ENCODE measurements around the gene FPR2. TPM values are rescaled to one million over a fixed set of nuclear protein-coding genes. Genes with fewer than 3 reads are reported as not detected.
"Not testable (repeated sequence)": the region's sequence is repeated elsewhere in the genome, so short reads cannot be mapped to it uniquely, and the experiment has no call there.

Gene FPR2
- polyA plus RNA-seq, 1 donor from 2014 or later, result not detected

GRCh38 chr19:51754109-51754508 lies 6.9 kb upstream of the FPR2 start:
- peaks cover 4 to 8% (median 7%) of the 10 kb centered on the region in 3 donors for H3K4me1 Mint-ChIP-seq
- H3K4me3 Mint-ChIP-seq, result no peak overlapping the region
- no peak overlapping the region for H3K27ac Mint-ChIP-seq
- peaks cover 0 to 14% (median 4%) of the 10 kb centered on the region in 3 donors for H3K9me3 Mint-ChIP-seq
- peaks cover 2% of the 10 kb centered on the region for H3K36me3 Mint-ChIP-seq
- peaks cover 6% of the 10 kb centered on the region for H3K27me3 Mint-ChIP-seq

DNA sequence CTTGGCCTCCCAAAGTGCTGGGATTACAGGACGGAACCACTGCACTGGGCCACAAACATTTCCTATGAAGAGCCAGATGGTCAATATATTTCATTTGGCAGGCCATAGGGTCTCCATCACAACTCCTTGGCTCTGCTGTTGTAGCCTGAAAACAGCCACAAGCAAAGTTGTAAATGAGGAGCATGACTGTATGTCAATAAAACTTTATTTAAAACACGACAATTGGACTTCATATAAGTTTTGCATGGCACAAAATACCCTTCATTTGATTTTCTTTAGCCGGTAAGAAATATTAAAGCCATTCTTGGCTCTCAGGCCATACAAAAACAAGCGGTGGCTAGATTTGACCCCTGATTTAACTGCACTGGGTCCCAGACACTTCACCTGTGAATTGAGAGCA lies 6.2 kb upstream of the FPR2 start:
- no peak overlapping the region for H3K4me3 Mint-ChIP-seq
- peaks cover 0 to 14% (median 6%) of the 10 kb centered on the region in 3 donors for H3K9me3 Mint-ChIP-seq
- H3K36me3 Mint-ChIP-seq, result peaks cover 2% of the 10 kb centered on the region
- H3K27me3 Mint-ChIP-seq, result peaks cover 6% of the 10 kb centered on the region
- H3K27ac Mint-ChIP-seq, result no peak overlapping the region
- H3K4me1 Mint-ChIP-seq, result peaks cover 4 to 8% (median 7%) of the 10 kb centered on the region in 3 donors

DNA sequence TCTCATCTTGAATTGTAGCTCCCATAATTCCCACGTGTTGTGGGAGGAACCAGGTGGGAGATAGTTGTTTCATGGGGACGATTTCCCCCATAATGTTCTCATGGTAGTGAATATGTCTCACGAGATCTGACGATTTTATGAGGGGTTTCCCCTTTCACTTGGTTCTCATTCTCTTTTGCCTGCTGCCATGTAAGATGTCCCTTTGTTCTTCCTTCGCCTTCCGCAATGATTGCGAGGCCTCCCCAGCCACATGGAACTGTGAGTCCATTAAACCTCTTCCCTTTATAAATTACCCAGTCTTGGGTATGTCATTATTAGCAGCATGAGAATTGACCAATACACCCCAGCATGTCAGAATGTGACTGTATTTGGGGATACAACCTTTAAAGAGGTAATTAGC lies 5.4 kb upstream of the FPR2 start:
- Mint-ChIP-seq H3K4me3 (no peak overlapping the region), H3K36me3 (peaks cover 2% of the 10 kb centered on the region), H3K27ac (no peak overlapping the region), H3K27me3 (peaks cover 6% of the 10 kb centered on the region), H3K9me3 (peaks cover 0 to 14% (median 7%) of the 10 kb centered on the region in 3 donors), H3K4me1 (peaks cover 6 to 8% (median 7%) of the 10 kb centered on the region in 3 donors)

DNA sequence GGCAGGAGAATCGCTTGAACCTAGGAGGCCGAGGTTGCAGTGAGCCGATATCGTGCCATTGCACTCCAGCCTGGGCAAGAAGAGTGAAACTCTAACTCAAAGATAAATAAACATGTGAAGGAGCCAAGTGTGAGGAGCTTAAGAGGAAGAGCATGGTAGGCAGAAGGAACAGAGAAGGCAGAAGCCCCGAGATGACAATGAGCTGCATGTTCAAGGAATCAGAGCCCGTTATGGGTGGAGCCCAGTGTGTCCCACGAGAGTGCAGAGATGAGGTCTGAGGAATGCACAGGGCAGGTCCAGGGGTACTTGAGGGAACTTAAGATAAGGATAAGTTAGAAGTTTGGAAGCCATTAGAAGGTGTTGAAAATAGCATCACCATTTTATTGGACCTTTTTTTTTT lies 716 bp downstream of the FPR2 start:
- Mint-ChIP-seq H3K36me3 (no peaks in the 10 kb centered on the region), H3K4me1 (peaks cover 0 to 1% (median 1%) of the 10 kb centered on the region in 3 donors), H3K27ac (no peak overlapping the region), H3K9me3 (peaks cover 0 to 7% (median 3%) of the 10 kb centered on the region in 3 donors), H3K4me3 (no peak overlapping the region), H3K27me3 (peaks cover 13% of the 10 kb centered on the region)

- peaks cover 0 to 1% (median 1%) of the 10 kb centered on the region in 3 donors for H3K4me1 Mint-ChIP-seq
- peaks cover 13% of the 10 kb centered on the region for H3K27me3 Mint-ChIP-seq
These were observed 4.1 kb downstream of the FPR2 start for GRCh38 chr19:51765086-51765485.

GRCh38 chr19:51766461-51766860 lies 5.5 kb downstream of the FPR2 start:
- Mint-ChIP-seq H3K4me3 (no peak overlapping the region), H3K36me3 (no peaks in the 10 kb centered on the region), H3K9me3 (peaks cover 0 to 3% (median 0%) of the 10 kb centered on the region in 3 donors), H3K4me1 (peaks cover 0 to 2% (median 0%) of the 10 kb centered on the region in 3 donors), H3K27me3 (peaks cover 12% of the 10 kb centered on the region), H3K27ac (no peak overlapping the region)

More at GRCh38 chr19:51765086-51765485, 4.1 kb downstream of the FPR2 start:
- Mint-ChIP-seq H3K4me3 (peak overlapping the region in 1 of 4 donors; percentile 25), H3K36me3 (no peaks in the 10 kb centered on the region), H3K27ac (no peak overlapping the region), H3K9me3 (peaks cover 0 to 3% (median 0%) of the 10 kb centered on the region in 3 donors)

DNA sequence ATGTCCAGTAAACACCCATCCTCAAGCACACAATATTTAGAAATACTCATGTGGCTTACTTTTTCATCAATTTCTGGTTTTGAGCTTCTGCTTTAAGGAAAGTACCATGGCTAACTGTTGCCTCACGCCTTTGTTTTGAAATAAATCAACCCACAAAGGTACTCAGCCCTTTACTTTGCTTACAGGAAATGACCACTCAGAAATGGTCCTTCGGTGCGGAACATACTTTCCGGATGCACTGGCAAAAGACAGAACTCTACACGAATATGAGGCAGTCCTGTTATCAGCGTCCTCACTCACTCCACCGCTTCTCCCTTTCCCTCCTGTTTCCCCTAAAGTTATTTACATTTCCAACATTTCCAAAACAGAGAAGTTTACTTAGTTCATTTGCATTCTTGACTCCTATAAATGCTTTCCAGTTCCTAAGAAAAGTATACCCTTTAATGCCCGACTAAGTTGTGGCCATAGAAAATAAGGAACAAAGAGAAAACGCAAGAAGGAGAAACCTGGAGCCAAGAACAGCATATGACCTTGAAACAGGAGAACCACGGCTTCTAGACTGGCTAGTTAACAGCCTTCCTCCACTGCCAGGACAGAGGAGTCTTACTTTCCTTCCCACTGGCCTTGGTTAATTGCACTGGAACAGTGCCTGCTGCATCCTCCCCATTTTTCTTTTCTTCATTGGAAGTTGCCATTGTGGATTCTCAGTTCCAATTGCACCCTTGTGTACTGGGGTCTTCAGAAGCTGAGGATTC lies 10.6 kb downstream of the FPR2 start:
- H3K9me3 Mint-ChIP-seq, result peaks cover 2 to 11% (median 5%) of the 10 kb centered on the region in 3 donors
- H3K27ac Mint-ChIP-seq, result no peak overlapping the region
- H3K4me1 Mint-ChIP-seq, result peaks cover 0 to 3% (median 0%) of the 10 kb centered on the region in 3 donors
- peaks cover 9% of the 10 kb centered on the region for H3K27me3 Mint-ChIP-seq
- H3K4me3 Mint-ChIP-seq, result peak overlapping the region in 1 of 4 donors; percentile 53
- H3K36me3 Mint-ChIP-seq, result peaks cover 3% of the 10 kb centered on the region

DNA sequence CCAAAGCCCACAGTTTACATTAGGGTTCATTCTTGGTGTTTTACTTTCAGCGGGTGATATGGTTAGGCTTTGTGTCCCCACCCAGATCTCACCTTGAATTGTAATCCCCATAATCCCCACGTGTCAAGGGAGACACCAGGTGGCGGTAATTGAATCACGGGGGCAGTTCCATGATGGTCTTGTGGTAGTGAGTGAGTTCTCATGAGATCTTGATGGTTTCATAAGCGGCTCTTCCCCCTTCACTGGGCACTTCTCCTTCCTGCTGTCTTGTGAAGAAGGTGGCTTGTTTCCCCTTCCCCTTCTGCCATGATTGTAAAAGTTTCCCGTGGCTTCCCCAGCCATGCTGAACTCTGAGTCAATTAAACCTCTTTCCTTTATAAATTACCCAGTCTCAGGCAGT lies 12.0 kb downstream of the FPR2 start:
- peaks cover 15% of the 10 kb centered on the region for H3K27me3 Mint-ChIP-seq
- H3K27ac Mint-ChIP-seq, result no peak overlapping the region
- peaks cover 0 to 3% (median 2%) of the 10 kb centered on the region in 3 donors for H3K4me1 Mint-ChIP-seq
- H3K9me3 Mint-ChIP-seq, result peaks cover 2 to 13% (median 7%) of the 10 kb centered on the region in 3 donors
- peaks cover 3% of the 10 kb centered on the region for H3K36me3 Mint-ChIP-seq
- no peak overlapping the region for H3K4me3 Mint-ChIP-seq

DNA sequence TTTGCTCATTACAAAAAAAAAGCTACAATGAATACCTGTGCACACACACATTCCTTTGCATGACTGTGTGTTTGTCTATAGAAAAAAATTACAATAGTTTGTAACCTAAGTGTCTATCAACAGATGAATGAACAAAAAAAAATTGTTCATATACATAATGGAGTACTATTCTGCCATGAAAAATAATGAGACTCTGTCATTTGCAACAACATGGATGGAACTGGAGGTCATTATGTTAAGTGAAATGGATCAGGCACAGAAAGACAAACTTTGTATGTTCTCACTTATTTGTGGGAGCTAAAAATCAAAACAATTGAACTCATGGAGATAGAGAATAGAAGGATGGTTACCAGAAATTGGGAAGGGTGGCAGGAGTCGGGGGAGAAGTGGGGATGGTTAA lies 15.6 kb downstream of the FPR2 start:
- not testable (repeated sequence) for H3K36me3 Mint-ChIP-seq, H3K27ac Mint-ChIP-seq, H3K4me3 Mint-ChIP-seq, H3K4me1 Mint-ChIP-seq
- Mint-ChIP-seq H3K9me3 (peaks cover 2 to 13% (median 7%) of the 10 kb centered on the region in 3 donors), H3K27me3 (peaks cover 31% of the 10 kb centered on the region)

- peaks cover 0 to 3% (median 0%) of the 10 kb centered on the region in 3 donors for H3K4me1 Mint-ChIP-seq
These were observed 16.8 kb downstream of the FPR2 start for GRCh38 chr19:51777570-51778462.

DNA sequence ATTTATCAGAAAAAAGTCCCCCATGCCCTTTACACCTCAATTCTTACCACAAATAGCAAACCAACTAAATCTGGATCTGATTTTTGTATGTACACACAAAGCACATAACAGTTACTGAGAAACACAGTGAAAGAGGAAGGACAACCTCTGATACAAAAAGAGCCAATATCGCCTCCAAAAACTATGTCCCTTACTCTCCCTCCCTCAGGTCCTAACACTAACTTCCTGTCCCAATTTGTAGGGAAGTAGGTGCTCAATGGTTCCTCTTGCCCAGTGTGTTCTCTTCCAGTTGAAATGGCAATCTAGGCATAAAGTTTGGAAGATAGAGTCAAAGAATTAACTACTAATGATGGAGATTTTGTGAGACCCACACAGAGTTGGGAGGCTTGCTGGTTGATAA lies 18.2 kb downstream of the FPR2 start:
- Mint-ChIP-seq H3K9me3 (peaks cover 0 to 9% (median 3%) of the 10 kb centered on the region in 3 donors), H3K4me1 (peaks cover 0 to 3% (median 0%) of the 10 kb centered on the region in 3 donors), H3K4me3 (no peak overlapping the region), H3K36me3 (no peaks in the 10 kb centered on the region), H3K27ac (no peak overlapping the region), H3K27me3 (peaks cover 31% of the 10 kb centered on the region)

More at GRCh38 chr19:51777570-51778462, 16.8 kb downstream of the FPR2 start:
- Mint-ChIP-seq H3K36me3 (peaks cover 2% of the 10 kb centered on the region), H3K27ac (no peak overlapping the region), H3K27me3 (peaks cover 32% of the 10 kb centered on the region), H3K9me3 (peaks cover 2 to 13% (median 5%) of the 10 kb centered on the region in 3 donors), H3K4me3 (no peak overlapping the region)

GRCh38 chr19:51779703-51780102 lies 18.7 kb downstream of the FPR2 start:
- H3K27me3 Mint-ChIP-seq, result peaks cover 31% of the 10 kb centered on the region

GRCh38 chr19:51780270-51780669 lies 19.3 kb downstream of the FPR2 start:
- H3K4me1 Mint-ChIP-seq, result peaks cover 0 to 3% (median 0%) of the 10 kb centered on the region in 3 donors
- peaks cover 0 to 8% (median 3%) of the 10 kb centered on the region in 3 donors for H3K9me3 Mint-ChIP-seq
- H3K27me3 Mint-ChIP-seq, result peaks cover 29% of the 10 kb centered on the region
- H3K4me3 Mint-ChIP-seq, result peak overlapping the region in 1 of 4 donors; percentile 20
- no peak overlapping the region for H3K27ac Mint-ChIP-seq
- no peaks in the 10 kb centered on the region for H3K36me3 Mint-ChIP-seq

More at GRCh38 chr19:51779703-51780102, 18.7 kb downstream of the FPR2 start:
- H3K27ac Mint-ChIP-seq, result no peak overlapping the region
- no peak overlapping the region for H3K4me3 Mint-ChIP-seq
- peaks cover 0 to 3% (median 0%) of the 10 kb centered on the region in 3 donors for H3K4me1 Mint-ChIP-seq
- no peaks in the 10 kb centered on the region for H3K36me3 Mint-ChIP-seq
- peaks cover 0 to 9% (median 3%) of the 10 kb centered on the region in 3 donors for H3K9me3 Mint-ChIP-seq

DNA sequence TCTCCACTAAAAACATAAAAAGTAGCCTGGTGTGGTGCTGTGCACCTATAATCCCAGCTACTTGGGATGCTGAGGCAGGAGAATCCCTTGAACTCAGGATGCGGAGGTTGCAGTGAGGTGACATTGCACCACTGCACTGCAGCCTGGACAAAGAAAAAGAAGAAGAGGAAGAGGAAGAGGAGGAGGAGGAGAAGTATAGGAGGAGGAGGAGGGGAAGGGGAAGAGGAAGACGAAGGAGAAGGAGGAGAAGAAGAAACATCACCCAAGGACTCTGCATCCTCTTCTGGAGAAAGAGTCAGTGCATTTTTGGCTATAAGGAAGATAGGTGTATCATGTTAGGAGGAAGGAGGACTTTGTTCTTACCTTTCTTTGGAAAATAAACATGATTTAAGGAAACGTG lies 21.0 kb downstream of the FPR2 start:
- Mint-ChIP-seq H3K9me3 (peaks cover 0 to 1% (median 0%) of the 10 kb centered on the region in 3 donors), H3K4me3 (no peak overlapping the region)

DNA sequence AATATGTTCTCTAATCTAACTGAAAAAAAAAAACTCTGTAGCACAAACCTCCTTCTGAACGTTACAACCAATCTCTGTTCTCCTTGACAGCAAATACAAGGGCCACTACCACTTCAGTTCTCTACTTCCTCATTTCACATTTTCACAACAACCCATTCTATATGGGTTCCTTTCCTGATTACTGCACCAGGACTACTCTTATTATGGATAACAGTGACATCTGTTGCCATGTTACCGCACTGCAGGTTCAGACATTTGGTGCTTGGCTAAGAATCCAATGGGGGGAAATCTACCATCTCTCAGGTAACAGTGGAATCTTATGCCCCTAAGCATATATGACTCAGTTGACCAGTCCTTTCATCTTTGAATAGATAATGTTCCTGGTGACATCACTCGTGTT lies 22.4 kb downstream of the FPR2 start:
- Mint-ChIP-seq H3K27me3 (peaks cover 15% of the 10 kb centered on the region), H3K27ac (no peak overlapping the region), H3K4me1 (peaks cover 0 to 3% (median 1%) of the 10 kb centered on the region in 3 donors), H3K9me3 (peaks cover 3 to 6% (median 5%) of the 10 kb centered on the region in 3 donors), H3K4me3 (no peak overlapping the region), H3K36me3 (peaks cover 3% of the 10 kb centered on the region)

More for the DNA sequence above, 21.0 kb downstream of the FPR2 start:
- H3K4me1 Mint-ChIP-seq, result peaks cover 0 to 3% (median 3%) of the 10 kb centered on the region in 3 donors
- H3K27ac Mint-ChIP-seq, result no peak overlapping the region
- H3K36me3 Mint-ChIP-seq, result no peaks in the 10 kb centered on the region
- H3K27me3 Mint-ChIP-seq, result peaks cover 25% of the 10 kb centered on the region

All from IgD-negative memory B cell (primary cell).